Measurements from ENCODE around the gene RIOK1.

DNA sequence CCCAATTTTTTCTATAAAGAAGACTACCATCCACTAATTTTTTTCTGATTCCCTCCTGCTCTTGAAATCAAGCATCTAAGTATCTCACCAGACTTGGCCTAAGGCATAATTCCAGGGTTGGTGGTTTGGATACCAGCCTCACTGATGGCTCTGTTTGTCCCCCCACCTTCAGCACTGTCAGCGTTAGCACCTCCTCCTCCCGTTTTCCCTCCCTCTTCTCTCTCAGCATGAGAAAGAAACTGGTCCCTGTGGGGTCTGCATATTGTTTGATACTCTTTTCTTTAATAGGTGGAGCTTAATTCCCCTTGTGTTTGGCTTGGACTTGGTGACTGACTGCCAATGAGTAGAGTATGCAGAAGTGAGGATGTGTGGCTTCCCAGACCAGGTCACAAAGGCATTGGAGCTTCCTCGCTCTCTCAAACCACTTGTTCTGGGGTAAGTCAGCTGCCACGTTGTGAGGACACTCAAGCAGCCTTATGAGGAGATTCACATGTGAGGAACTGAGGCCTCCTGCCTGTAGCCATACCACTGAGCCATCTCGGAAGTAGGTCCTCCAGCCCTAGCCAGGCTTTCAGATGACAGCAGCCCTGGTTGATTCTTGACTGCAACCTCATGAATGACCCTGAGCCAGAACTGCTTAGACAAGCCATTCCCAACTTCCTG is 65.2 kb downstream of the RIOK1 start:
- TF ChIP-seq ZNF8 (CRISPR knock-in tag; IDR thresholded peaks at IDR 0.05) (no peak), CSDC2 (CRISPR knock-in tag; IDR thresholded peaks at IDR 0.05) (no peak), RARB (CRISPR knock-in tag; IDR thresholded peaks at IDR 0.05) (no peak), GLIS3 (CRISPR knock-in tag; IDR thresholded peaks at IDR 0.05) (no peak), ZNF565 (CRISPR knock-in tag; conservative IDR thresholded peaks at IDR 0.05; ENCODE audit: low read depth) (no peak), ZFP30 (CRISPR knock-in tag; IDR thresholded peaks at IDR 0.05) (no peak), ESRRG (CRISPR knock-in tag; IDR thresholded peaks at IDR 0.05) (no peak), ZC3H10 (CRISPR knock-in tag; IDR thresholded peaks at IDR 0.05) (no peak), PPARA (CRISPR knock-in tag; IDR thresholded peaks at IDR 0.05; ENCODE audit: borderline replicate concordance) (no peak)
- TF ChIP-seq, protein P1, sequence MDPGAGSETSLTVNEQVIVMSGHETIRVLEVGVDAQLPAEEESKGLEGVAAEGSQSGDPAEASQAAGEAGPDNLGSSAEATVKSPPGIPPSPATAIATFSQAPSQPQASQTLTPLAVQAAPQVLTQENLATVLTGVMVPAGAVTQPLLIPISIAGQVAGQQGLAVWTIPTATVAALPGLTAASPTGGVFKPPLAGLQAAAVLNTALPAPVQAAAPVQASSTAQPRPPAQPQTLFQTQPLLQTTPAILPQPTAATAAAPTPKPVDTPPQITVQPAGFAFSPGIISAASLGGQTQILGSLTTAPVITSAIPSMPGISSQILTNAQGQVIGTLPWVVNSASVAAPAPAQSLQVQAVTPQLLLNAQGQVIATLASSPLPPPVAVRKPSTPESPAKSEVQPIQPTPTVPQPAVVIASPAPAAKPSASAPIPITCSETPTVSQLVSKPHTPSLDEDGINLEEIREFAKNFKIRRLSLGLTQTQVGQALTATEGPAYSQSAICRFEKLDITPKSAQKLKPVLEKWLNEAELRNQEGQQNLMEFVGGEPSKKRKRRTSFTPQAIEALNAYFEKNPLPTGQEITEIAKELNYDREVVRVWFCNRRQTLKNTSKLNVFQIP (CRISPR knock-in tag; IDR thresholded peaks at IDR 0.05; ENCODE audit: borderline replicate concordance, low read depth) = no peak
